Sigmoid colon (tissue), 4 donors: Measurements from ENCODE around the gene PRDM16.

Source experiments
- CTCF ChIP-seq, 4 experiments: fragments of 450-650 bp in 3 of 4; fragments of 200-600 bp in 1 of 4; IDR thresholded peaks; one replicate each; pipeline ENCODE4 v1.5.1; 2016 to 2019; ENCODE audit warnings: antibody characterized with exemption in 4 of 4, mild to moderate bottlenecking in 3 of 4, moderate library complexity in 2 of 4
- EP300 ChIP-seq, 4 donors: sonication (generic); formaldehyde crosslinking; IDR thresholded peaks; one replicate each; pipeline ENCODE4 v1.6.1; 2017; ENCODE audit warnings: antibody characterized with exemption in 4 of 4
- POLR2A ChIP-seq, 2 donors: fragments of 450-650 bp; IDR thresholded peaks; one replicate each; pipeline ENCODE4 v1.6.1; 2016; ENCODE audit warnings: antibody characterized with exemption in 2 of 2, mild to moderate bottlenecking in 2 of 2, moderate library complexity in 2 of 2
- POLR2AphosphoS5 ChIP-seq, 4 donors: sonication (generic); formaldehyde crosslinking; IDR thresholded peaks; one replicate each; pipeline ENCODE4 v1.6.1; 2017; ENCODE audit warnings: antibody characterized with exemption in 4 of 4

DNA sequence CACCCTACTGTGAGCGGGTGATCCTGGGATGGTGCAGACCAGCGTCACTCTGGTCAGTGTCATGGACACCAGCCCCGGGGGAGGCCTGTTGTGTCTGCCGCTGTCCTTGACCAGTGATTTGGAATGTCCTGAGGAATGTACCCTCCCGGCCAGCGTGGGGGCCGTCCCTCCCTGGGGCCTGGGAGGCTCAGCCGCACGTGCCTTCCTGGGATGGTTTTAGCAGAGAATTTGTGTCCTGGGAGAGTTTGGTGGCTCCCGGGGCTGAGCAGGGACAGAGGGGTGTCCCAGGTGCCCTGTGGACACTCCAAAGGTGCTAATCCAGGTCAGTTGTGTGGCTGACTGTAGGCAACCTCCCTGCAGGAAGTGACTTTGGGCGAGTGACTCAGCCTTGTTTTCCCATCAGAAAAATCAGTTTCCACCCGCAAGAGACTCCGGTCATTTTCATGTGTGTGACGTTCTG lies 391.7 kb downstream of the PRDM16 start:
- no peak for TF ChIP-seq POLR2AphosphoS5 (IDR thresholded peaks at IDR 0.05)
- TF ChIP-seq CTCF (IDR thresholded peaks at IDR 0.05): no peak
- TF ChIP-seq POLR2A (IDR thresholded peaks at IDR 0.05): no peak
- TF ChIP-seq EP300 (IDR thresholded peaks at IDR 0.05): no peak
